NCI-H748 (cell line): ENCODE data around the gene GAREM1.

ENCODE experiments used
- DNase-seq: peaks from one replicate; lab custom pipeline; 2025; ENCODE audit not compliant: unreplicated experiment; lab: John Stamatoyannopoulos, UW

The GAREM1 gene

DNA sequence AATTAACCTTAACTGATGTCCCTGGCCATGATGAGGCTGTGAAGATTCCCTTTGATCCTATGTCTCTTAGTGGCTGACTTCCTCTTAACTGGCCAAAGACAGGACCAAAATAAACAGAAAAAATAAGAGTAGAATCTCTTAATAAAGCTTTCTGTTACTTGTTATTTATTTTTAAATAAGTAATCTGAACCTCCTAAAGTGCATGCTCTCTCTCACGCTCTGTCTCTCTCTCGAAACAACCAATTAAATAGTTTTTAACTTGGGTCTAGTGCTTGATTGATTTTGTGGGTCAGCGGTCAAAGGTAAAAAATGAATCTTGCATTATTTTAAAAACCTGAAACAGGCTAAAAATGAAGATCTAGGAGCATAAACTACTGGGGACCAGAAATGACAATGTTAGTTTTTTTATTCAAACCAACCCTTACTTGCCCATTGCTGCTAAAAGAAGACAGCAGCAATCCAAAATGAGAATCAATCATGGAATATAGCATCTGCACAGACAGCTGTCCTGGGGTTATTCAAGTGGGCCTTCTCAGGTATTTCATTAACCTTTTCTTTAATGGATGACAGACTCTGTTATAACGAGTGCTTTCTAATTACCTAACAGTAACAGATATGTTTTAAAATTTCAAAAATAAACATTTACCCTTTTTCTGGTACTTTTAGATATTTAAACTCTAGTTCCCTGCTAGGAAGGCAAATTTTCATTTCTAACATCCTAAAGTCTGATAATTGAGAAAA is 11.2 kb downstream of the GAREM1 start:
- no peak for DNase-seq

DNA sequence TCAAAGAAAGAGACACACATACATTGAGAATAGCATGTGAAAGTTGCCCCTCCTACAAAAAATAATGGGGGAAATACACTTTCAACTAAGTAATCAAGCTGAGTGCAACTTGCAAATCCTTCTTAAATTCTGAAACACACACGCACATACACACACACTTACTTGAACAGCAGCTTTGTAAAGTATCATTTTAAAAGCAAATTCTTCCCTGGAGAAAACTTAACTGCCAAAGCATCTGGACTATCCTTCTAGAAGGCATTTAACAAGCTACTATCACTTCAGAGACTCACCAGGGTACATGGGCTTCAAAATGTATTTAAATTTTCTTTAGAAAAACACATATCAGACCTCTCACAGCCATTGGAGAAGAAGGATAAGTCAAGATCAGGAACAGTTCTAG is 15.3 kb downstream of the GAREM1 start:
- no peak for DNase-seq

DNA sequence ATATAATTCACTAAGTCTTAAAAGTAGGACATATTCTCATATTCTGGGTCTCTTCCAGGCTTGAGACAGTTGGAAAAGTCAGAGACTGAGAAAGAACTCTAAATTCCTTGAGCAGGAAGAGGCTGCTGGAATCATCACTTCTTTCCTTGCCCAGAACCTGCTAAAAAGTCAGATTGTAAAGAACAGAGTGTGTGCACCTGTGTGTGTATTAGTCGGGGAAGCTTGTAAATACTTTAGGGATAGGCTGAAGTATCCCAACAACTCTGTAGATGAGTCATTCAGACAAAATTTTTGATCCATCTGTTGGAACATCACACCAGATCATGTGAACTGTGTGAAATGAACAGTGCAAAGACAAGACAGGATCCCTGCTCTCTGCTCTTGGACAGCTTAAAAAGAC is 16.1 kb downstream of the GAREM1 start:
- no peak for DNase-seq

DNA sequence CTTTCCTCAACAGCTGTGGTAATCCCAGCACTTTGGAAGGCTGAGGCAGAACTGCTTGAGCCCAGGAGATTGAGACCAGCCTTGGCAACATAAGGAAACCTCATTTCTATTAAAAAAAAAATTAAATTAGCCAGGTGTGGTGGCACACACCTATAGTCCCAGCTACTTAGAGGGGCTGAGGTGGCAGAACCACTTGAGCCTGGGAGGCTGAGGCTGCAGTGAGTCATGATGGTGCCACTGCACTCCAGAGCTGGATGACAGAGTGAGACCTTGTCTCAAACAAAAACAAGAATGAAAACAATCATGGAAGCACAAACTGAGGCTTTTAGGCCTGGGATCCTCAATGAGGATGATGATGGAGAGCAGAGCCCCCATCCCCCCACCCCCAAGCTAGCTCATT is 19.8 kb downstream of the GAREM1 start:
- DNase-seq, result no peak

DNA sequence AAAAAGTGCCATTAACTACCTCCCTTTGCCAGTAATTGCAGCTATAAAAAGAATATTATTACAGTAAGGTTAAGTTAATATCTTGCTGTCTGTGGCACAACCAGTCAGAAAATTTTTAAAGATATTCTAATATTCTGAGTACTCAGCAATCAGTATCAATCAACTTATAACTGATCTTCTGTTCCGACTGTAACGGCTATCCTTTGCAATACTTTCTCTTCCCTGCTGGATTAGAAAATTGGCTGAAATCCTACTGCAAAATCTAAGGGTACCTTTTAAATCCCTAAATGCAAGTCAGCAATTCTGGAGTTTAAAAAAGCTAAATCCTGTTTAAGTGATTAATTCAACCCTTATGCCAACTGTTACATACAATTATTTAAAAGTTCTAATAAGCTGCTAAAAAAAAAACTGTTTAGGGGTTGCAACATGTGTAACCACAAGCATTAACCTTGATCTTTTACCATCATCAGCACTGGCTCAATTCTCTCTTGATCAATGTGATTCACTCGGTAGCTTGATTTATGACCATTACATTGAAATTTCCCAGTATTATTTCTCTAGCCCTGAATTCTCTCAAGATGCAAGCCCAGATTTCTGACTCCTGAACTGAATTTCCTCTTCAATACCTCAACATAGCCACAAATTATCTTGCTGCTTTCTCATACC is 20.5 kb downstream of the GAREM1 start:
- no peak for DNase-seq

DNA sequence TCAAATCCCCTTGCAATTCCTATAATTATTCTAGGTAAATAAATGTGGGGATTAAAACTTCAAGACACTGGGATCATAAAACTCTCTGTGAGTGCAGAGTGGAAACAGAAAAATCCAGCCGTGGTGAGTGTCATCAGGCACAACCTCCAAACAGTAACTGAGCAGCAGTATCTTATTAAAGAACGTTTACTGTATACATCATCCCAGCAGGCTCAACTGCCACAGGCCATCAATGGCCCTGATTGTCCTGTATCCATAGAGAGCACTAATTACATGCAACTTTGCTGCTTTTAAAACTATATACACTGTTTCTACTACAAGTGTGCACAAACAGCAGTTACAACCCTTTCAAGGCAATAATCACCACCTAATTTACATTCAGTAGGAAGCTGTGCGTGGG is 23.9 kb downstream of the GAREM1 start:
- DNase-seq, result peak; percentile 98

DNA sequence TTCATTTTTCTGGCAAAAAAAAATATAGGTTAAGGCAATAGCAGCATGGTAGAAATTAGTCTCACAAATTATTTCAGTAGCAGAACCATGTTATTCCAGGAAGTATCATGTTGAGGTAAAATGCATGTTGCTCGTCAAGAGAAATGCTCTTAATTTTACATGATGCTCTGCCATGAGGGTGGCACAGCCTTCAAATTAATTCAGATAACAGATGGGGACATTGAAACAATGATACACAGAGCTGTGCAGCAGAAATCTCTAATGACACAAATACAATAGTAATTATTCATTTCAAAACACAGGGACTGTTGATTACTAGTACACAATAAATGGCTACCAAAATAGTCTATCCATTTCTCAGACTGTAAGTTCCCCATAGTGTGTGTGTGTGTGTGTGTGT is 24.8 kb downstream of the GAREM1 start:
- no peak for DNase-seq

DNA sequence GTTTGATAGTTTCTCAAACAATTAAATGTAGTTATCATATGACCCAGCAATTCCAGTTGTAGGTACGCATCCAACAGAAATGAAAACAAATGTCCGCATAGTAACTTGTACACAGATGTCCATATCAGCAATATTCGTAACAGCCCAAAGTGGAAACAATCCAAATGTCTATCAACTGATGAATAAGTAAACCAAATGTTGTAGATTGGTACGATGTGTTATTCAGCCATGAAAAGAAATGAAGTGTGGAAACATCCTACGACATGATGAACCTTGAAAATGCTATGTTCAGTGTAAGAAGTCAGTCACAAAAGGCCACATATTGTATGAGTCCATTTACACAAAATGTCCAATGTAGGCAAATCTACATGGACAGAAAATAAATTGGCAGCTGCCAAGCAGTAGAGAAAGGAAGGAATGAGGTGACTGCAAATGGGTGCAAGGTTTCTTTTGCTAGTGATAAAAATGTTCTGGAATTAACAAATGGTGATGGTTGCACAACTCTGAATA is 26.9 kb downstream of the GAREM1 start:
- DNase-seq, result no peak

DNA sequence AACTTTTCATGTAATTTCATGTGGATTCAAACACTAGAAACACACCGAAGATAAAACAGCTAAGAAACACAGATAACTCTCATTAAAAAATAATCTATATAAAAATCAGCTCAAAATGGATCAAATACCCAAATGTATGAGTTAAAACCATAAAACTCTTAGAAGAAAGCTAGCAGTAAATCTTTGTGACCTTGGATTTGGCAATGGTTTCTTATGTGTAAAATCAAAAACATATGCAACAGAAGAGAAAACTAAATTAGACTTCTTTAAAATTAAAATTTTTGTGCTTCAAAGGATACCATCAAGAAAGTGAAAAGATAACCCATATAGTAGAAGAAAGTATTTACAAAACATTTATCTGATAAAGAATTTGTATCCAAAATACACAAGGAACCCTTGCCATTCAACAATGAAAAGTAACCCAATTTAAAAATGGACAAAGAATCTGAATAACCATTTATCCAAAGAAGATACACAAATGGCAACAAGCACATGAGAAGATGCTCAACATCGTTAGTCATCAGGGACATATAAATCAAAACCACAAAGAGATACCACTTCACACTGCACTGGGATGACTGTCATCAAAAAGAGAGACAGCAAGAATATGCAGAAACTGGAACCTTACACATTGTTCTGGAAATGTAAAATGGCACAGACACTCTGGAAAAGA is 27.5 kb downstream of the GAREM1 start:
- no peak for DNase-seq

DNA sequence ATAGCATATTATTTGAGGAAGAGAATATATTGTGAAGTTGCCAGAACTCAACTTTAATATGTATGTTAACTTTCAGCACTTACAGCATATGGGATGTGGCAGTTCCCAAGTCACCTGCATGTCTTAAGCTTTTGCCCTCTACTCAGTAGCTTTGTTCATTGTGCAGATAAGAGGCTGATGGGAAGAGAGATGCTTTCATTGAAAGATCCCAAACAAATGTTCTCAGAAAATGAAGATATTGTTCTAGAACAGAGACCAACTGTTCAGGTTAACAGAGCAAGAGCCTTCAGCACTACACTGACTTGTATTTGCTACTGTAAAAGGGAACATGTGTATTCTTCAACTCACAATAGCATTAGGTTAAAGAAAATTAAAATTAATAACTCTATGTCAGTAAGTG is 28.1 kb downstream of the GAREM1 start:
- no peak for DNase-seq

DNA sequence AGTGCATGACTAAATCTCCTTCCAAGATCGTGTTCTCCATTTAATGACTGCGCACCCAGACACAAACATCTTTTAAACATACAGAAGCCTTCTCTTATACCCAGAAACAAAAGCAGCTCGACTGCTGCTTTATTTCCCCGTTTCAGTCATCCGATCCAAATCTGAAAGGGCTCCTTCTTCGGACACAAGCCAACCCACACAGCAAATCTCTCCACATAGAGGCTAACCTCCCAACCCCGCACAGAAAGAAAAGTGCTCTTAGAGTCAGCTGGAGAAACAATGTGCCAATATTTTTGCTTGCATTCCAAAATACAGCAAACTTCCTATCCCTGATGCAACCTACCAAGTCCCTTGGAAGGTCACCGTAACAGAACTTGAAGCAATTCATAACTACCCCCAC is 29.1 kb downstream of the GAREM1 start:
- DNase-seq, result no peak

DNA sequence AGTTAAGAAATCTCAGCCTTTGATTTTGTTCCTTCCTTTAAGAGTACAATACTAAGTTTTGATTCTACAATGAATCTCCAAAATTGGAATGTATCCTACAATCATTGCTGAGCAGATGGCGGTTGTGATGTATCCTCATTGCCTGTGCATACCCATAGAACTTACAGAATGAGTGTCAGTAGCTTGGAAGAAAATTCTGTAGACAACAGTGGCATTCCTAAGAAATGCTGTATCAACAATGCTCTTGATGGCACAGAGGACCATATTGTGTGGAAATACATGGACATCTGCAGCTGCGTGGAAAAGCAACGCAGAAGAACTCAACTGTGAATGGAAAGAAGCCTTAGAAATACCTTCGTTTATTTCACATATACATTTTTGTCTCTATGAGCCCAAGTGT is 30.2 kb downstream of the GAREM1 start:
- DNase-seq, result no peak

DNA sequence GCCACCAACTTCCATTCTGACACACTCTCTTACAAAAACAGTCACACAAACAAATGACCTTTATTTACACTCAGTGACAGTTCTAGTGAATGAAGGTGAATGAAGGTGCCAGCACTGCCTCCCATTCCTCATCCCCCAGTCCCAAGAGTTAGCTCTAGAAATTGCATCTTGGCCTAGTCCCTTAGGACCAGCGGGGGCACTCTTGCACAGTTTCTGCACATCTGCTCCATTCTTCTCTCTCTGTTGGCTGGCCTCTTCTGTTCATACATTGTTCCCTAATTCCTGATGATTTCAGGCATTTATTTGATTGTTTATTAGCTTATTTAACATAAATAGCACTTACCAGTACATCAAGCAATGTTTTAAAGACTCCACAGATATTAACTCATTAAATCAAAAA is 30.9 kb downstream of the GAREM1 start:
- peak; percentile 51 for DNase-seq

DNA sequence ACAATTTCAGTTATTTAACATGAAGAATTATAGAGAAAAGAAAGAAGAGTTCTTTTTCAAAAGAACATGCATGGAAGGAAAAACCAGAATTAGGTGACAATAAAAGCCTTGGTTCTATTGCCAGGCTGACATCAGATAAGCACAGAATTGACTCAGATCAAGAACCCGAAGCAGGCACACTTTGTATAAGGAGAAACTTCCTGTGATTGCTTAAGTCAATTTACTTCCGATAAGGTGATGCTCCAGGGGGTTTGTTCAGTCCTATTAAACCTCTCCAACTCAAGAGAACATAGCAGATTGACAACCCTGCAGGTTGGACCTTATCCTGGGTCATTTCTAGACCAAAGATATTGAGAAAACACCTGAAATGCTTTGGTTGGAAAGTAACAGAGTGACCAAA is 31.4 kb downstream of the GAREM1 start:
- DNase-seq, result peak; percentile 71

DNA sequence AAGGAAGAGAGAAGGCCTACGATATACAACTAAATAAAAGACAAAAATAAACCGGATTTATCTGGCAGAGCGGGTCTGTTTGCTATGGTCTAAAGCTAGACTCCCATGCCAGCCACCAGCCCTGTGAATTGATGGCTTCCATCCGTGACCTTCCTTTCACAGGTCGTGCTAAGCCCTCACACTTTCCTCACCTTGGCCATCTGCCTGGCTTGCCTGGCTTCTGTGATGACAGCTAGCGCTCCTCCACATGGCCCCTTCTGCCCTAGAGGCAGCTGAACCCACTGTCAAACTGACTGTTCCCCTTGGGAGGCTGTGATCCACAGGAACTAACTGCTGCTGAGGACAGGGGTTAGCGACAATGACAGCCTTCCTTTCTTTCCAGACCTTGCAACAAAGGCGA is 32.5 kb downstream of the GAREM1 start:
- DNase-seq, result peak; percentile 67

DNA sequence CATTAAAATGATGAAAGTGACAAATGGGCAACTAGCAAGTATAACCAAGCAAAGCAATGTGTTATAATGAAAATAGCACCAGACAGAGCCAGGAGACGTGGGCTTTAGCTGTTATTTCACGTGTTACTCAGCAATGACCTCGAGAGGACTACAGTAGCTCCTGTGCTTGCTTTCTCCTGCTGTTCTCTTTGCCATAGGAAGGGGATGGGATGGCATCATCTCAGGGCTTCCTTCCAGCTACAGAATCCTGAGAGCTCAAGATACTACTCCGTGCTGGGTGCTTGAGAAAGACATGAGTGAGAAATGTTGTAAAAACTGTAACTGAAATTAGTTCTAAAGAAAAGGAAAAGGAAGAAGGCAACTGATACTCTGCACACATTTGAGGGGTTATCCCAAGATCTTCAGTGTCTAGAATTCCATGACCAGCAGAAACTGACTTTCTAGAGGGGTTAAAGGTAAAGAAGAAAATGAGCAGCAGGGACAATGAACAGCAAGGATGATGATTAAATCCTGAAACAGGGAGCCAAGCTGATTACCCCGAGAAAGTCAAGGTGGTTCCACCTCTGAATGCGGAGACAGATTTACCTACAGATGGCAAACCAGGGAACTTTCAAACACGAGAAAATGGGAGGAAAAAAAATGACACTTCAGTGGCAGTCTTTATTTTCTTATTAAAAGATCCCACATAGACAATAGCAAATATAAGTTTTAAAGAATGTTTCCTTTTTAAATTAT is 33.4 kb downstream of the GAREM1 start:
- DNase-seq, result no peak

DNA sequence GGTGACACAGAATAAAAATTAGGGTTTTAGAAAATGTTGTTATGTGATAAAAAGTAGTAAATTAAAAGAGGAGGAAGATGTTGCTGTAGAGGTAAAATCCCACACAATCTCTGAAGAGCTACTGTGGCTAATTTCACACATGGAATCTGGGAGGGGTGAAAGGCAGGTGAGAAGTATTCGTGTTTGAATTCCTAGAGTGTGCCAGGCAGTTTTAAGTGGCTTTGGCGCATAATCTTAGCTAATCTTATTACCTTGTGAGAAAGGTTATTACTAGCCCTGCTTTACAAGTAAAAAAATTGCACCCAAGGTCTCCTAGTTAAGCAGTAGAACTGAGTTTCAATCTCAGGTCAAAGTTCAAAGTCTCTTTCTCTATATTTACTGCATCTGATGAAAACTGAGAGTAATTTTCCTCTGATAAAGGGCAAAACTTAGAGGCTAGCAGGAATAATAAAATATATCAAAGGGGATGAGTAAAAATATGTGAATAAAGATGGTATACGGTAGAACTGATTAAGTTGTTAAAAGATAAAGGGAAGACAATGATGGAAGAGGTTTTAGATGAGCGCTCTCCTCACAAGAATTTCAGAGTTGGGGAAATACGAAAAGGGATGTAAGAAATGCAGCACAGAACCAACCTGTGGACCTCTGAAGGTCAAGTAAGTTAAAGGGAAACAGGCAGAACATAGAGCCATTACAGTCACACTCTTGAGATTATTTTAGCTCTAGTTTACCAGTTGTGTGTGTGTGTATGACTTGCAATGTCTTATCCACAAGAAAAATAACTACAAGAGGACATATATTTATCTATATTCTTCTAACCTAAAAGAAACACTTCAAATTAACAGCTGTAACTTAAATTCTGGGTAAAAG is 34.8 kb downstream of the GAREM1 start:
- DNase-seq, result no peak

DNA sequence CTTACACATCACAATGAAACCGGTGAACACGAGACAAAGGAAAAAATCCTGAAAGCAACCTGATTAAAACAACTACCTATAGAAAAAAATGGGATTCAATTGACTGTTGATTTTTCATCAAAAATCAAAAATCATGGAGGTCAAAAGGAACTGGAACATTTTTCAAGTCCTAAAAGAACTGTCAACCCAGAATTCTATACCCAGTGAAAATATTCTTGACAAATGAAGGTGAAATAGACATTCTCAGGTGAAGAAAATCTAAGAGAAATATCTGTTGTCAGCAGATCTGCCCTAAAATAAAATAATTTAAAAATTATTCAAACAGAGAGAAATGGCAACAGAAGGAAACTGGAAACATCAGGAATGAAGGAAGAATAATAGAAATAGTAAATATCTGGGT is 38.9 kb downstream of the GAREM1 start:
- DNase-seq, result no peak

DNA sequence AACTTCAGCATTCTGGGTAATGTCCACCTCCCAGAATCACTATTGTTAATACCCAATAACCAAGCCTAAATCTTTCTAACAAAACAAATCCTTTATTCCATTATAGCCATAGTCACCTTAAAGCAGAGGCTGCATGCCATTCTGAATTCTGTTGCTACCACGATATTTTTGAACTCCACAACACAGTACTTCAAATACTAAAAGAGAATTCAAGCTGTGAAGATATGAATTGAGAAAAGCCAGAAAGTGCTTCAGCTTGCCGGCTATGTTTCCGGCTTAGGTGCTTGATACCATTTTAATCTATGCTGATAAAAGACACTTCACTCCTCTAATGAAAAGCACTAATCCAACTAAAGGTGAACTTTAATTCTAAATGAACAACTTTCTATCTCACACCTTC is 41.3 kb downstream of the GAREM1 start:
- DNase-seq, result no peak

DNA sequence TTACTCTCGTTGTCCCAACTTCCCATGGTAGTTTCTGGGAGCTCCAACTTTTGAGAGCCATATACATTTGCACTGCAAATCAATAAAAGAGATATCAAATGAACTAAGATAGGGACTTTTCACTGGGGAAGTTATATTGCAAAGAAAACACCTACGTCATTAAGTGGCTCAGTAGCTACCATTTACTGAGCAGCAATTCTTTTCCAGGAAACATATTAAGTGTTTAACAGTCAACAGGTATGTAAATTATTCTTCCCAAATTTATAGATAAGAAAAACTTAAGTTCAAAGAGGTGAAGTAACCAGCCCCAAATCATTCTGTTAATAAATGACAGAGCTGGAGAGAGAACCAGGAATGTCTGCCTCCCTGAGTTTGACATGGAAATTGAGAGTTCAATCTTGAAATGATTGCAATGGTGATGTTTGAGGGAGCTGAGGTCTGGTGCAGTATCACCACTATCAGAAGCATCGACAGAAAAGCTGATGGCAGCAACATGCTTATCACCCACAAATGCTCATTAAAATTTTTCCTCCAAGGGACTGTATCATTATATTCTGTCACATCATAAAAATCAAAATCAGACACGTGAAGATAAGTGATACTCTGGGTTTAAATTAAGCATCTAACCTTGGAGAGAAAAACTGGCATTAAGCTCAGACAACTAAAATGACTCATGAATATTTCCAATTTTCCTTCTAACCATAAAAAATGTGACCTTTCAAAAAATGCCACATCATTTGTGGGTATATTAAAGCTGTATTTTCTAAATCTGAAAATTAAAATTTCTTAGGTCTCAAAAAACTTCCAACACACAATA is 43.4 kb downstream of the GAREM1 start:
- DNase-seq, result no peak
